H1 (cell line): ENCODE data around the gene LRRTM4.

ENCODE experiments used
- ASH2L ChIP-seq: fragments of 200-600, 300-600 bp; sonication (generic); IDR thresholded peaks from one replicate; pipeline ENCODE4 v1.7.1; 2017; ENCODE audit warnings: low read length
- ATF2 ChIP-seq: IDR thresholded peaks from 2 replicates; pipeline ENCODE4 v1.6.1; 2012; ENCODE audit warnings: low read length, inconsistent platforms
- CHD1 ChIP-seq: IDR thresholded peaks from 2 replicates; pipeline ENCODE4 v1.6.1; 2012; ENCODE audit warnings: low read depth, low read length, improper control_type of control experiment
- CHD2 ChIP-seq: IDR thresholded peaks from 2 replicates; pipeline ENCODE4 v1.6.1; 2012; ENCODE audit warnings: low read length, improper control_type of control experiment
- CTBP2 ChIP-seq: IDR thresholded peaks from 2 replicates; pipeline ENCODE4 v1.7.0; 2011; ENCODE audit warnings: borderline replicate concordance, mild to moderate bottlenecking, moderate library complexity, mixed read lengths, low read length; ENCODE audit not compliant: insufficient read depth, insufficient read length
- CTCF ChIP-seq, 3 experiments: IDR thresholded peaks; 1 replicate in 2 of 3; 2 replicates in 1 of 3; pipeline versions ENCODE4 v1.5.1 to v1.6.1; 2011; ENCODE audit warnings: low read length in 3 of 3, mild to moderate bottlenecking in 3 of 3, inconsistent platforms in 2 of 3, low read depth in 1 of 3, moderate library complexity in 1 of 3; ENCODE audit not compliant: insufficient read depth in 1 of 3; ENCODE audit errors: control extremely low read depth in 1 of 3
- KDM5A ChIP-seq: fragments of 200-600 bp; IDR thresholded peaks from 2 replicates; pipeline ENCODE4 v1.7.1; 2012; ENCODE audit warnings: mild to moderate bottlenecking, low read length, inconsistent platforms, mixed read lengths
- POLR2A ChIP-seq, 2 experiments: IDR thresholded peaks; 1 replicate in 1 of 2; 2 replicates in 1 of 2; pipeline ENCODE4 v1.6.1; 2011; ENCODE audit warnings: low read depth in 2 of 2, low read length in 2 of 2, mild to moderate bottlenecking in 2 of 2; ENCODE audit errors: control extremely low read depth in 1 of 2
- RXRA ChIP-seq: IDR thresholded peaks from 2 replicates; pipeline ENCODE4 v1.6.1; 2011; ENCODE audit warnings: low read depth, mild to moderate bottlenecking, low read length, moderate library complexity; ENCODE audit not compliant: insufficient read depth
- SP1 ChIP-seq: IDR thresholded peaks from 2 replicates; pipeline ENCODE4 v1.6.1; 2011; ENCODE audit warnings: low read depth, low read length
- YY1 ChIP-seq: IDR thresholded peaks from 2 replicates; pipeline ENCODE4 v1.6.1; 2011; ENCODE audit warnings: low read depth, mild to moderate bottlenecking, low read length
- ZNF274 ChIP-seq: IDR thresholded peaks from 2 replicates; pipeline ENCODE4 v1.7.0; 2012; ENCODE audit warnings: low read length, borderline replicate concordance; ENCODE audit errors: extremely low read depth

- no peak for TF ChIP-seq CTCF (IDR thresholded peaks at IDR 0.05; ENCODE audit: control extremely low read depth in 1 of 3, insufficient read depth in 1 of 3, low read depth in 1 of 3, low read length in 3 of 3)
- no peak for TF ChIP-seq RXRA
- TF ChIP-seq YY1: no peak
- TF ChIP-seq KDM5A: no peak
- TF ChIP-seq CHD2: no peak
- no peak for TF ChIP-seq POLR2A (IDR thresholded peaks at IDR 0.05; ENCODE audit: control extremely low read depth in 1 of 2, low read depth in 2 of 2, low read length in 2 of 2)
- TF ChIP-seq CHD1: no peak
- TF ChIP-seq CTBP2: no peak
- TF ChIP-seq SP1: no peak
- TF ChIP-seq ASH2L: no peak
- TF ChIP-seq ZNF274: no peak
- no peak for TF ChIP-seq ATF2
Observed at GRCh38 chr2:77520641-77521547, 1.3 kb downstream of the LRRTM4 start.
